IMR-90 (cell line): ENCODE measurements around the gene TGOLN2. TPM values are rescaled to one million over a fixed set of nuclear protein-coding genes. Genes with fewer than 3 reads are reported as not detected.

Experiments
- ATAC-seq: fragments of 200-7000 bp; cut with Tn5 transposase; 2 replicates; pipeline ENCODE4 v1.9.1; 2020; ENCODE audit warnings: low read depth, mild to moderate bottlenecking, moderate library complexity
- BruUV-seq: library from RNA; stranded (reverse); fragments of 400-500 nt; replicated peaks from 2 replicates; lab custom pipeline; 2021; lab: Mats Ljungman, UMichigan
- CTCF ChIA-PET: fragments of 300-600 bp; formaldehyde crosslinking; extraction: SDS; loops from one replicate; lab custom pipeline; 2021; ENCODE audit warnings: antibody characterized with exemption; lab: Yijun Ruan, JAX
- POLR2A ChIA-PET: fragments of 300-600 bp; sonication (Branson Sonifier 250); formaldehyde crosslinking; loops from one replicate; lab custom pipeline; 2022; ENCODE audit warnings: antibody characterized with exemption; ENCODE audit not compliant: unreplicated experiment; lab: Charles Lee
- DNase-seq: peaks from one replicate; pipeline ENCODE4 v3.0.0; 2013
- H2AFZ ChIP-seq: replicated peaks from 2 replicates; pipeline ENCODE3; 2013; ENCODE audit warnings: low read length, mild to moderate bottlenecking; ENCODE audit not compliant: poor library complexity
- H2AK5ac ChIP-seq: 2 replicates; pipeline ENCODE4 v1.6.1; 2013; ENCODE audit warnings: low read depth, low read length, inconsistent platforms
- H2AK9ac ChIP-seq: replicated peaks from 2 replicates; pipeline ENCODE3; 2013; ENCODE audit warnings: mild to moderate bottlenecking, low read depth, low read length, moderate library complexity; ENCODE audit not compliant: poor library complexity
- H2BK120ac ChIP-seq: 2 replicates; pipeline ENCODE4 v1.6.1; 2013; ENCODE audit warnings: low read depth, low read length, inconsistent platforms
- H2BK15ac ChIP-seq: 3 replicates; pipeline ENCODE4 v1.6.1; 2013; ENCODE audit warnings: low read depth, low read length, inconsistent platforms
- H2BK20ac ChIP-seq: 2 replicates; pipeline ENCODE4 v1.6.1; 2013; ENCODE audit warnings: low read depth, mild to moderate bottlenecking, inconsistent platforms, low read length, moderate library complexity
- H2BK5ac ChIP-seq: 2 replicates; pipeline ENCODE4 v1.6.1; 2013; ENCODE audit warnings: mild to moderate bottlenecking, low read depth, low read length, inconsistent platforms; ENCODE audit not compliant: poor library complexity, severe bottlenecking
- H3K14ac ChIP-seq: replicated peaks from 2 replicates; pipeline ENCODE4 v1.6.1; 2013; ENCODE audit warnings: low read depth, low read length, inconsistent platforms
- H3K18ac ChIP-seq: 2 replicates; pipeline ENCODE4 v1.6.1; 2013; ENCODE audit warnings: low read depth, low read length, control low read depth
- H3K23ac ChIP-seq: 2 replicates; pipeline ENCODE4 v1.6.1; 2013; ENCODE audit warnings: low read depth, low read length, inconsistent platforms
- H3K27ac ChIP-seq: 2 replicates; pipeline ENCODE4 v1.5.1; 2013; ENCODE audit warnings: mild to moderate bottlenecking, control low read depth, low read length; ENCODE audit not compliant: insufficient read depth
- H3K27me3 ChIP-seq: 2 replicates; pipeline ENCODE4 v1.6.1; 2013; ENCODE audit warnings: low read length; ENCODE audit not compliant: control insufficient read depth, insufficient read depth
- H3K36me3 ChIP-seq: 2 replicates; pipeline ENCODE4 v1.6.1; 2013; ENCODE audit warnings: low read length, mixed read lengths; ENCODE audit not compliant: control insufficient read depth, insufficient read depth
- H3K4ac ChIP-seq: 2 replicates; pipeline ENCODE4 v1.6.1; 2013; ENCODE audit warnings: low read depth, low read length, inconsistent platforms
- H3K4me1 ChIP-seq: 2 replicates; pipeline ENCODE4 v1.6.1; 2013; ENCODE audit warnings: low read length, mixed read lengths; ENCODE audit not compliant: control insufficient read depth, insufficient read depth
- H3K4me2 ChIP-seq: 2 replicates; pipeline ENCODE4 v1.6.1; 2013; ENCODE audit warnings: low read depth, mild to moderate bottlenecking, control low read depth, low read length, moderate library complexity
- H3K4me3 ChIP-seq: 2 replicates; pipeline ENCODE4 v1.5.1; 2013; ENCODE audit warnings: low read depth, mild to moderate bottlenecking, control low read depth, low read length, moderate library complexity; ENCODE audit not compliant: insufficient read depth
- H3K56ac ChIP-seq: 2 replicates; pipeline ENCODE4 v1.6.1; 2013; ENCODE audit warnings: low read length, inconsistent platforms; ENCODE audit not compliant: insufficient read depth; ENCODE audit errors: extremely low read depth
- H3K79me1 ChIP-seq, 2 experiments: 2 replicates each; pipeline ENCODE4 v1.6.1; 2013; ENCODE audit warnings: low read length in 2 of 2, inconsistent platforms in 1 of 2, low read depth in 1 of 2
- H3K9ac ChIP-seq: 2 replicates; pipeline ENCODE4 v1.6.1; 2013; ENCODE audit warnings: low read depth, low read length, control low read depth
- H3K9me1 ChIP-seq: 2 replicates; pipeline ENCODE4 v1.6.1; 2013; ENCODE audit warnings: low read length, inconsistent platforms; ENCODE audit not compliant: insufficient read depth
- H3K9me3 ChIP-seq: 2 replicates; pipeline ENCODE4 v1.6.1; 2013; ENCODE audit warnings: low read length; ENCODE audit not compliant: control insufficient read depth, insufficient read depth
- H4K20me1 ChIP-seq: 2 replicates; pipeline ENCODE4 v1.6.1; 2013; ENCODE audit warnings: low read length, inconsistent platforms; ENCODE audit not compliant: insufficient read depth
- H4K5ac ChIP-seq: 2 replicates; pipeline ENCODE4 v1.6.1; 2013; ENCODE audit warnings: mild to moderate bottlenecking, low read depth, low read length, control low read depth
- H4K8ac ChIP-seq, 2 experiments: 2 replicates each; pipeline ENCODE4 v1.6.1; 2013; ENCODE audit warnings: low read depth in 2 of 2, low read length in 2 of 2, control low read depth in 1 of 2, inconsistent platforms in 1 of 2
- H4K91ac ChIP-seq: 2 replicates; pipeline ENCODE4 v1.6.1; 2013; ENCODE audit warnings: low read depth, low read length, inconsistent platforms; ENCODE audit not compliant: insufficient read depth
- CEBPB ChIP-seq: IDR thresholded peaks from 2 replicates; pipeline ENCODE4 v1.6.1; 2012; ENCODE audit warnings: low read depth, low read length, improper control_type of control experiment
- FOS ChIP-seq: fragments of 150-350 bp; IDR thresholded peaks from 2 replicates; pipeline ENCODE4 v1.6.1; 2016; ENCODE audit warnings: low read depth, low read length
- WGBS, 2 experiments: methylation state at CpG; one replicate each; pipeline versions ENCODE4 v1.1.5 to v1.1.7; 2013; ENCODE audit warnings: missing lambda C conversion rate in 2 of 2; ENCODE audit not compliant: insufficient read length in 1 of 2; ENCODE audit errors: extremely low coverage in 2 of 2; 5-methylcytosine and 5-hydroxymethylcytosine counted together
- dilution Hi-C: fragments of 300-500 bp; cut with HindIII; formaldehyde crosslinking; loops from one replicate; pipeline ENCODE4 v1.14.3; 2018; ENCODE audit warnings: low sequenced_read_pairs; ENCODE audit not compliant: unreplicated experiment
- in situ Hi-C: fragments of 300-500 bp; cut with MboI; formaldehyde crosslinking; loops from 3 replicates; pipeline ENCODE4 v1.14.3; 2019; ENCODE audit warnings: low sequenced_read_pairs, inconsistent platforms, mixed read lengths
- intact Hi-C: fragments of 100-400 bp; cut with micrococcal nuclease; formaldehyde crosslinking; loops from 2 replicates; pipeline ENCODE4 v1.10.0; 2022
- polyA plus RNA-seq, 3 experiments: library from polyadenylated mRNA; depleted of rRNA; stranded (reverse); fragments of >200 nt; gene quantifications; 2 replicates each; pipeline ENCODE4 v1.2.3, GENCODE V29; 2012; ENCODE audit warnings: low replicate concordance in 1 of 3
- total RNA-seq: library from RNA; depleted of rRNA; stranded (reverse); fragments of >200 nt; gene quantifications from 2 replicates; pipeline ENCODE4 v1.2.3, GENCODE V29; 2012

TGOLN2 gene
- total and polyA plus RNA-seq, 2 of the 4 experiments (the other 2 are of a cell fraction): 57.7 to 92.3 TPM

GRCh38 chr2:85286918-85287317 is 40.9 kb downstream of the TGOLN2 start:
- Histone ChIP-seq H4K91ac (no peak overlapping the region), H2BK120ac (no peak overlapping the region), H3K23ac (no peak overlapping the region), H4K8ac (no peak overlapping the region), H3K9me3 (no peaks in the 10 kb centered on the region), H3K79me1 (peaks cover 4 to 37% of the 10 kb centered on the region in 2 experiments; a peak in 2 of 4 replicates), H3K14ac (no peak overlapping the region), H2AK9ac (no peak overlapping the region), H3K27ac (no peak overlapping the region), H3K4me2 (no peak overlapping the region), H3K9me1 (peaks cover 4% of the 10 kb centered on the region; the same call in 1 of the 2 replicates), H3K18ac (no peak overlapping the region), H2AK5ac (no peak overlapping the region), H3K36me3 (peaks cover 14% of the 10 kb centered on the region; the same call in 1 of the 2 replicates), H2BK15ac (no peak overlapping the region), H4K5ac (no peak overlapping the region), H2AFZ (no peak overlapping the region), H3K9ac (no peak overlapping the region), H2BK20ac (no peak overlapping the region), H3K4me3 (no peak overlapping the region), H2BK5ac (no peak overlapping the region), H4K20me1 (no peaks in the 10 kb centered on the region), H3K4ac (no peak overlapping the region), H3K4me1 (peaks cover 4% of the 10 kb centered on the region; the same call in 1 of the 2 replicates), H3K56ac (no peak overlapping the region), H3K27me3 (no peaks in the 10 kb centered on the region)
- 82% methylated on average over 6 of the region's 8 CpGs; no CpG with 5 or more reads in 1 of the 2 experiments for WGBS, 2 experiments
- no peak for TF ChIP-seq FOS
- TF ChIP-seq CEBPB: no peak
- intact Hi-C loops (no loop called here), in situ Hi-C loops (loop anchor here (5.0 to 25.0 kb wide), 3 partner anchors 155 to 800 kb away; partner anchors contain the start of gene TCF7L1), dilution Hi-C loops (no loop called here)
- DNase-seq (no peak), ATAC-seq (no peak)
- BruUV-seq: no TSS peak
- CTCF ChIA-PET: interaction anchor here (1.1 to 2.0 kb wide), 2 partner anchors 155 to 220 kb away, joined by 5 to 7 read pairs; no protein-coding TSS in a partner anchor
- POLR2A ChIA-PET: no interaction called here
